Fibroblast of skin of right biceps (primary cell): ENCODE results near the gene AASS.
"Not testable (repeated sequence)": the region's sequence is repeated elsewhere in the genome, so short reads cannot be mapped to it uniquely, and the experiment has no call there.

ENCODE experiments used
- DNase-seq: peaks from one replicate; pipeline ENCODE4 v3.0.0-alpha.2; 2013

The AASS gene

GRCh38 chr7:122143751-122144711 is at the start of gene AASS:
AASS (minus strand) TSS chr7:122144249; CDS start chr7:122133726, 10,523 bp downstream.
- DNase-seq: peak; percentile 95

GRCh38 chr7:122188785-122189184 is 44.7 kb upstream of the AASS start:
- DNase-seq: no peak

- DNase-seq: no peak
These were observed 39.1 kb upstream of the AASS start for GRCh38 chr7:122183106-122183505.

GRCh38 chr7:122182081-122182480 is 38.0 kb upstream of the AASS start:
- no peak for DNase-seq

- not testable (repeated sequence) for DNase-seq
These were observed 28.1 kb upstream of the AASS start for GRCh38 chr7:122172144-122172543.

GRCh38 chr7:122166740-122167139 is 22.7 kb upstream of the AASS start:
- DNase-seq: peak; percentile 68

GRCh38 chr7:122166275-122166674 is 22.2 kb upstream of the AASS start:
- DNase-seq: no peak

- peak; percentile 20 for DNase-seq
These were observed 17.6 kb upstream of the AASS start for GRCh38 chr7:122161628-122162027.

GRCh38 chr7:122155566-122155965 is 11.5 kb upstream of the AASS start:
- DNase-seq: peak; percentile 6

- DNase-seq: no peak
These were observed 4.8 kb upstream of the AASS start for GRCh38 chr7:122148878-122149277.

GRCh38 chr7:122148081-122148480 is 4.0 kb upstream of the AASS start:
- no peak for DNase-seq

- no peak for DNase-seq
These were observed 2.0 kb upstream of the AASS start for GRCh38 chr7:122145937-122146645.

- DNase-seq: peak; percentile 4
These were observed 686 bp downstream of the AASS start for GRCh38 chr7:122143376-122143750.

GRCh38 chr7:122140918-122141317 is 3.1 kb downstream of the AASS start:
- DNase-seq: no peak

GRCh38 chr7:122137251-122138077 is 6.6 kb downstream of the AASS start:
- DNase-seq: peak; percentile 74

GRCh38 chr7:122136639-122137245 is 7.3 kb downstream of the AASS start:
- peak; percentile 2 for DNase-seq

- DNase-seq: no peak
These were observed 8.0 kb downstream of the AASS start for GRCh38 chr7:122136078-122136477.

GRCh38 chr7:122135275-122135674 is 8.8 kb downstream of the AASS start:
- DNase-seq: no peak

GRCh38 chr7:122134793-122135192 is 9.3 kb downstream of the AASS start:
- DNase-seq: not testable (repeated sequence)

GRCh38 chr7:122133477-122133876 is 10.6 kb downstream of the AASS start:
- DNase-seq: no peak

GRCh38 chr7:122132341-122132740 is 11.7 kb downstream of the AASS start:
- DNase-seq: peak; percentile 81

- DNase-seq: peak; percentile 53
These were observed 20.3 kb downstream of the AASS start for GRCh38 chr7:122123746-122124145.

GRCh38 chr7:122118757-122119156 is 25.3 kb downstream of the AASS start:
- no peak for DNase-seq
